ENCODE measurements around the gene LINGO3.

LINGO3 gene

GRCh38 chr19:2323707-2324106, 15.8 kb upstream of the LINGO3 start (continued):
- no peak for TF ChIP-seq ZNF175 (tag by site-specific recombination; IDR thresholded peaks at IDR 0.05)
- no peak for TF ChIP-seq SCRT1 (tag by site-specific recombination; IDR thresholded peaks at IDR 0.05; ENCODE audit: borderline replicate concordance)
- no peak for TF ChIP-seq ZNF133 (tag by site-specific recombination; IDR thresholded peaks at IDR 0.05)
- no peak for TF ChIP-seq ZNF169 (tag by site-specific recombination; IDR thresholded peaks at IDR 0.05)
- TF ChIP-seq ZBTB8A (tag by site-specific recombination; IDR thresholded peaks at IDR 0.05), result no peak
- TF ChIP-seq KLF8 (tag by site-specific recombination; IDR thresholded peaks at IDR 0.05), result no peak

- no peak for TF ChIP-seq ZIC2 (tag by site-specific recombination; IDR thresholded peaks at IDR 0.05)
- Histone ChIP-seq H3K4me3 (ENCODE audit: low read depth, low read length) (no peak overlapping the region), H3K4me1 (ENCODE audit: control insufficient read depth, insufficient read depth, low read length) (no peaks in the 10 kb centered on the region), H3K27ac (ENCODE audit: extremely low read depth, low read depth, low read length) (no peak overlapping the region), H3K9me3 (ENCODE audit: control insufficient read depth, insufficient read depth, low read depth, low read length) (no peaks in the 10 kb centered on the region), H3K36me3 (ENCODE audit: control insufficient read depth in 2 of 2, insufficient read depth in 1 of 2, low read length in 2 of 2) (peaks cover 11 to 31% of the 10 kb centered on the region in 2 experiments; a peak in 2 of 3 replicates)
- POLR2A ChIA-PET, result no interaction called here
- CTCF ChIA-PET, result interaction anchor here (1.8 kb wide), 1 partner anchor 48 kb away, joined by 5 read pairs; no protein-coding TSS in a partner anchor
Measured at GRCh38 chr19:2321565-2322283, 13.8 kb upstream of the LINGO3 start.

DNA sequence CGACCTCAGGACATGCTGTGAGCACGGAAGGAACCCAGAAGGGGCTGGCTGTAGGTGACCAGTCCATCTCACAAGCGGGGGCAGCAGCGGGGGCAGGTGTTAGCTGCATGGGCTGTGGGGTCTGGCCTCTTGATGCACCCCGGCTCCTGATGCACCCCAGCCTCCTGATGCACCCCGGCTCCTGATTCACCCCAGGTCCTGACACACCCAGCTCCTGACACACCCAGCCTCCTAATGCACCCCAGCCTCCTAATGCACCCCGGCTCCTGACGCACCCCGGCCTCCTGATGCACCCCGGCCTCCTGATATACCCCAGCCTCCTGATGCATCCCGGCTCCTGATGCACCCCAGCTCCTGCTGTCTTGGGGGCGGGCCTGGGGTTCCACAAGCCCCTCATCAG, 13.0 kb upstream of the LINGO3 start:
- no peak overlapping the region for H3K27ac ChIP-seq (ENCODE audit: extremely low read depth, low read depth, low read length)
- H3K4me3 ChIP-seq (ENCODE audit: low read depth, low read length), result no peak overlapping the region
- TF ChIP-seq, protein P1, sequence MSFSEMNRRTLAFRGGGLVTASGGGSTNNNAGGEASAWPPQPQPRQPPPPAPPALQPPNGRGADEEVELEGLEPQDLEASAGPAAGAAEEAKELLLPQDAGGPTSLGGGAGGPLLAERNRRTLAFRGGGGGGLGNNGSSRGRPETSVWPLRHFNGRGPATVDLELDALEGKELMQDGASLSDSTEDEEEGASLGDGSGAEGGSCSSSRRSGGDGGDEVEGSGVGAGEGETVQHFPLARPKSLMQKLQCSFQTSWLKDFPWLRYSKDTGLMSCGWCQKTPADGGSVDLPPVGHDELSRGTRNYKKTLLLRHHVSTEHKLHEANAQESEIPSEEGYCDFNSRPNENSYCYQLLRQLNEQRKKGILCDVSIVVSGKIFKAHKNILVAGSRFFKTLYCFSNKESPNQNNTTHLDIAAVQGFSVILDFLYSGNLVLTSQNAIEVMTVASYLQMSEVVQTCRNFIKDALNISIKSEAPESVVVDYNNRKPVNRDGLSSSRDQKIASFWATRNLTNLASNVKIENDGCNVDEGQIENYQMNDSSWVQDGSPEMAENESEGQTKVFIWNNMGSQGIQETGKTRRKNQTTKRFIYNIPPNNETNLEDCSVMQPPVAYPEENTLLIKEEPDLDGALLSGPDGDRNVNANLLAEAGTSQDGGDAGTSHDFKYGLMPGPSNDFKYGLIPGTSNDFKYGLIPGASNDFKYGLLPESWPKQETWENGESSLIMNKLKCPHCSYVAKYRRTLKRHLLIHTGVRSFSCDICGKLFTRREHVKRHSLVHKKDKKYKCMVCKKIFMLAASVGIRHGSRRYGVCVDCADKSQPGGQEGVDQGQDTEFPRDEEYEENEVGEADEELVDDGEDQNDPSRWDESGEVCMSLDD (tag by site-specific recombination; IDR thresholded peaks at IDR 0.05), result peak; percentile 61; the same call in 1 of the 2 replicates
- TF ChIP-seq OSR2 (tag by site-specific recombination; IDR thresholded peaks at IDR 0.05) (no peak), SCRT1 (tag by site-specific recombination; IDR thresholded peaks at IDR 0.05; ENCODE audit: borderline replicate concordance) (no peak)
- POLR2A ChIA-PET, result no interaction called here
- H3K9me3 ChIP-seq (ENCODE audit: control insufficient read depth, insufficient read depth, low read depth, low read length), result no peaks in the 10 kb centered on the region
- H3K4me1 ChIP-seq (ENCODE audit: control insufficient read depth, insufficient read depth, low read length), result no peaks in the 10 kb centered on the region
- CTCF ChIA-PET, result interaction anchor here (0.5 to 1.8 kb wide), 2 partner anchors 47 to 66 kb away, joined by 3 to 5 read pairs; no protein-coding TSS in a partner anchor
- H3K36me3 ChIP-seq (ENCODE audit: control insufficient read depth in 2 of 2, insufficient read depth in 1 of 2, low read length in 2 of 2), result peaks cover 11 to 26% of the 10 kb centered on the region in 2 experiments; a peak in 2 of 3 replicates

DNA sequence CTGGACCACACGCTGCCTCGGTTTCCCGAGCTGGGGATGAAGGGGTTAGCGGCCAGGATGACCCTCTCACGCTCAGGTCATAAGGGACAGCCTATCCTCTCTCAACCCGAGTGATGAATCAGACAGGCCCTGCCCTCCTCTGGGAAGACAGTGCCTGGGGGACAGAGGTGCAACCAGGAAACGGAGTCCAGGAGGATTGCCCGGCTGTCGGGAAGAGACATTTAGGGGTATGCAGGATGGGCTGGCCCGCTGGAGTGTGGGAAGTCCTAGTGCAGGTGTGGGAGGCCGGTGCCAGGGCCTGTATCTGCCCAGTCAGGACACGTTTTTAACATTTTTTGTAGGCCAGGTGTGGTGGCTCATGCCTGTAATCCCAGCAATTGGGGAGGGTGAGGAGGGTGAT, 12.1 kb upstream of the LINGO3 start:
- Histone ChIP-seq H3K27ac (ENCODE audit: extremely low read depth, low read depth, low read length) (no peak overlapping the region), H3K4me3 (ENCODE audit: low read depth, low read length) (no peak overlapping the region), H3K9me3 (ENCODE audit: control insufficient read depth, insufficient read depth, low read depth, low read length) (no peaks in the 10 kb centered on the region), H3K4me1 (ENCODE audit: control insufficient read depth, insufficient read depth, low read length) (no peaks in the 10 kb centered on the region), H3K36me3 (ENCODE audit: control insufficient read depth in 2 of 2, insufficient read depth in 1 of 2, low read length in 2 of 2) (peaks cover 11 to 17% of the 10 kb centered on the region in 2 experiments; a peak in 2 of 3 replicates)
- POLR2A ChIA-PET, result no interaction called here
- no peak for TF ChIP-seq SCRT1 (tag by site-specific recombination; IDR thresholded peaks at IDR 0.05; ENCODE audit: borderline replicate concordance)
- no peak for TF ChIP-seq ZNF202 (tag by site-specific recombination; IDR thresholded peaks at IDR 0.05; ENCODE audit: borderline replicate concordance)
- TF ChIP-seq, protein P2, sequence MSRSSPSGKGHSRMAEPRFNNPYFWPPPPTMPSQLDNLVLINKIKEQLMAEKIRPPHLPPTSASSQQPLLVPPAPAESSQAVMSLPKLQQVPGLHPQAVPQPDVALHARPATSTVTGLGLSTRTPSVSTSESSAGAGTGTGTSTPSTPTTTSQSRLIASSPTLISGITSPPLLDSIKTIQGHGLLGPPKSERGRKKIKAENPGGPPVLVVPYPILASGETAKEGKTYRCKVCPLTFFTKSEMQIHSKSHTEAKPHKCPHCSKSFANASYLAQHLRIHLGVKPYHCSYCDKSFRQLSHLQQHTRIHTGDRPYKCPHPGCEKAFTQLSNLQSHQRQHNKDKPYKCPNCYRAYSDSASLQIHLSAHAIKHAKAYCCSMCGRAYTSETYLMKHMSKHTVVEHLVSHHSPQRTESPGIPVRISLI (tag by site-specific recombination; IDR thresholded peaks at IDR 0.05), result no peak
- no peak for TF ChIP-seq ZNF561 (tag by site-specific recombination; IDR thresholded peaks at IDR 0.05; ENCODE audit: borderline replicate concordance)
- TF ChIP-seq, protein P3, sequence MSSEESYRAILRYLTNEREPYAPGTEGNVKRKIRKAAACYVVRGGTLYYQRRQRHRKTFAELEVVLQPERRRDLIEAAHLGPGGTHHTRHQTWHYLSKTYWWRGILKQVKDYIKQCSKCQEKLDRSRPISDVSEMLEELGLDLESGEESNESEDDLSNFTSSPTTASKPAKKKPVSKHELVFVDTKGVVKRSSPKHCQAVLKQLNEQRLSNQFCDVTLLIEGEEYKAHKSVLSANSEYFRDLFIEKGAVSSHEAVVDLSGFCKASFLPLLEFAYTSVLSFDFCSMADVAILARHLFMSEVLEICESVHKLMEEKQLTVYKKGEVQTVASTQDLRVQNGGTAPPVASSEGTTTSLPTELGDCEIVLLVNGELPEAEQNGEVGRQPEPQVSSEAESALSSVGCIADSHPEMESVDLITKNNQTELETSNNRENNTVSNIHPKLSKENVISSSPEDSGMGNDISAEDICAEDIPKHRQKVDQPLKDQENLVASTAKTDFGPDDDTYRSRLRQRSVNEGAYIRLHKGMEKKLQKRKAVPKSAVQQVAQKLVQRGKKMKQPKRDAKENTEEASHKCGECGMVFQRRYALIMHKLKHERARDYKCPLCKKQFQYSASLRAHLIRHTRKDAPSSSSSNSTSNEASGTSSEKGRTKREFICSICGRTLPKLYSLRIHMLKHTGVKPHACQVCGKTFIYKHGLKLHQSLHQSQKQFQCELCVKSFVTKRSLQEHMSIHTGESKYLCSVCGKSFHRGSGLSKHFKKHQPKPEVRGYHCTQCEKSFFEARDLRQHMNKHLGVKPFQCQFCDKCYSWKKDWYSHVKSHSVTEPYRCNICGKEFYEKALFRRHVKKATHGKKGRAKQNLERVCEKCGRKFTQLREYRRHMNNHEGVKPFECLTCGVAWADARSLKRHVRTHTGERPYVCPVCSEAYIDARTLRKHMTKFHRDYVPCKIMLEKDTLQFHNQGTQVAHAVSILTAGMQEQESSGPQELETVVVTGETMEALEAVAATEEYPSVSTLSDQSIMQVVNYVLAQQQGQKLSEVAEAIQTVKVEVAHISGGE (tag by site-specific recombination; conservative IDR thresholded peaks at IDR 0.05; ENCODE audit: low read depth), result 0 out of 2 replicates have a peak, but pooled peaks have one; percentile 32
- TF ChIP-seq GLIS1 (tag by site-specific recombination; IDR thresholded peaks at IDR 0.05), result 0 out of 2 replicates have a peak, but pooled peaks have one; percentile 0
- no peak for TF ChIP-seq ZXDB (tag by site-specific recombination; IDR thresholded peaks at IDR 0.05)
- no peak for TF ChIP-seq ZNF324 (tag by site-specific recombination; IDR thresholded peaks at IDR 0.05)
- no peak for TF ChIP-seq SETDB1 (IDR thresholded peaks at IDR 0.05; ENCODE audit: insufficient read length, low read length)
- no peak for TF ChIP-seq ZNF404 (tag by site-specific recombination; IDR thresholded peaks at IDR 0.05)
- CTCF ChIA-PET, result interaction anchor here (1.8 kb wide), 1 partner anchor 46 kb away, joined by 5 read pairs; no protein-coding TSS in a partner anchor
